GM21619 (cell line): ENCODE results near the gene DCC.

Experiments
- ATAC-seq: cut with Tn5 transposase; IDR thresholded peaks from one replicate; pipeline ENCODE4 v1.9.1; 2021; ENCODE audit not compliant: unreplicated experiment

DCC gene

GRCh38 chr18:52426041-52426440 lies 86.0 kb downstream of the DCC start:
- ATAC-seq: no peak

GRCh38 chr18:52426462-52426861 lies 86.5 kb downstream of the DCC start:
- ATAC-seq: no peak

GRCh38 chr18:52427521-52428175 lies 87.7 kb downstream of the DCC start:
- no peak for ATAC-seq

- no peak for ATAC-seq
Observed at GRCh38 chr18:52431683-52432082, 91.7 kb downstream of the DCC start.

DNA sequence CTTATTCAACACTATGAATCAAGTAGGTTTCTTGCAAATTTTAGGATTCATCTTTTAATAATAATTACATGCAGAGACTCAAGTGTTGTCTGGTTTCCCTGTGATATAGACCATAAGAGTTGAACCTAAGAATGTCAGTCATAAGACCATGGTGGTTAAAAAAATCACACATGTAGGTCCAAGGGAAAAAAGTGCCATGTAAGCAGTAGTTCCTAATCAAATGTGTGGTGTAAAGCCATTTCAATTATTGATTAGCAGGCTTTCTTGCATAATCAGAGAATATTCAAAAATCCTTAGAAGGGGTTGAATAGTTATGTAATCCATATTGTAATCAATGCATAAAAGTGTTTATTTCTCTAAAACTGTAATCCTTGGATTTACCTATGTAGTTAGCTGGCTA lies 93.8 kb downstream of the DCC start:
- no peak for ATAC-seq

DNA sequence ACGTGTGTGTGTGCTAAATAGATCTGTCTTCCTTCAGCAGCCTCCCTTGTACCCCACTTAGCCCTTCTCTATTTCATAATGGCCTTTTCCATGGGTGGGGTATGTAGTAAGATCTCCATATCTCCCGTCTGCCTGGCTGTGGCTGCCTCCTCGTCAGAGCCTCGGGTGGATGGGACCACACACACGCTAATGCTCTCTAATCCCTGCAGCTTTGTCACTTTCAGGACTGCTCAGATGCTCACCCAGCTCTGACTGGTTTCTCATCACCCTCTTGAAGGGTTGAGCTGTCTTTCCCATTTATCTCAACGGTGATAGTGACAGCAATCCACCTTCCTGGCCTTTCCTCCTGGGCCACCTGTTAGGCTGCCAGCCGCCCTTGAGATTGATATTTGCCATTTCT lies 95.3 kb downstream of the DCC start:
- ATAC-seq: no peak

DNA sequence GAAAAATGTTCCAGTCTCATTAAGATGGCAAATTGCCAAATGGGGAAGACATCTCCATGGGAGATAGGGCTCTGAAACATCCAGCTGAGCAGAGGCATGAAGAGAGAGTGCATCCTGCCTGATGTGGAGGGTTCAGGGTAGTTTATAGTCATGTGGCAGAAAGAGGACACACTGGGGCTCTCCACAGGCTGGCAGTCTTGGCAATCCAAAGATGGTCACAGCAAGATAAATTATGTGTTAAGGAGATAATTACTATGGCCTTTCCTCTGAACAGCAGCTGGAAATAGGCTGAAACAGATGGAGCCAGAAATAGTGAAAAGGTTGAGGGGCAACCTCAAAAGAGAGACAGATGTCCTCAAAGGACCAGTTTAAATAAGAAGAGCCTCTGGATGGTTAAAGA lies 97.2 kb downstream of the DCC start:
- ATAC-seq: no peak

- no peak for ATAC-seq
Observed at GRCh38 chr18:52439457-52439856, 99.5 kb downstream of the DCC start.

DNA sequence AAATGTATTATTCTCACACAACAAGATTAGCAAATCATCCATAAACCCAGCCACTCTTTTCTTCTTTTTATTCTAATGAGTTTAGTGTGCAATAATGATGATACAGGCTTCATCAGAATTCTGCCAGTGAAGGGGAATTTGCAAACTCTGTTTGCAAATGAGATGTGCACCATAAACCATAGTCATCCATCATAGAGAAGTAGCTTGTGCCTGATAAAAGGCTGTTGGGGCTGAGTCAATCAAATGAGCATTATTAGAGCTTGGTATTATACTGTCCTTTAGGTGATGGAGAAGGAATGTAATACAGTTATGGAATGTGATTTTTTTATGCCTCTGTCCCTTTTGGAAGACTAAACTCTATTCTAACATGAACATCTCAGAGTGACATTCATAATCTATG lies 101.8 kb downstream of the DCC start:
- no peak for ATAC-seq

DNA sequence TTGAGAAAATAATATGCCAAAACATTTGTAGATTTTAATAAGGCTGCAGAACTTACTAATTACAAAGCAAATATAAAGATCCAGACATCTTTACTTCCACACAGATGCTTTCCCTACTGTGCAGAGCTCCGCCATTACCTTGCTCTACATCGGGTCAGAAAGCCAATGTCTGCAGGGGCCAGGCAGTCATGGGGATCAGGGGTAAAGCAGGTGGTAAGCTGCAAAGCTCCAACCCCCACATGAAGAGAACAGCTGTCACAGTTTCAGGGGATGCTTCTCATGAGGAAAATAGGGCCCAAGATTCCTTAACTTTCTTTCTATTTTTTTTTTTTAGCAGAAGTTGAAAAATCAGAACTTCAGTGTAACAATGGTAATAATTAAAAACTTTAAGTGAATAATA lies 102.7 kb downstream of the DCC start:
- ATAC-seq: no peak

GRCh38 chr18:52451256-52451655 lies 111.3 kb downstream of the DCC start:
- ATAC-seq: no peak

DNA sequence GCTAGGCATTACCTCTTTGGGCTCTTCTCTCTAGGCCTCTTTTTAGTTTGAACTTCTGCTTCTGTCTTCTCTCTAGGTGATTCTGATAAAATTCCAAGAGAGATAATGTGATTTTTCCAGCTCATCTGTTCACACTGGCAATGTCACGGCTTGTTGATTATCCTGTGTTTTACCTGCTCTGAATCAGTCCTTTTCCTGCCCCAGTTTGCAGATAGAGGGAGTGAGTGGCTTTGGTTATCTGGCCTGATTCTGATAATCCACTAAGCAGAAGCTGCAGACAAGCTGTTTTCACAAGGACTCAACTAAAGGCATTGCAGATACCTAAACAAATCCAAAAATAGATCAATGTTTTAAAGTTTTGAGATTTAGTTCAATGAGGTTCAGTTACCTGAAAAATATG lies 111.9 kb downstream of the DCC start:
- ATAC-seq: no peak

DNA sequence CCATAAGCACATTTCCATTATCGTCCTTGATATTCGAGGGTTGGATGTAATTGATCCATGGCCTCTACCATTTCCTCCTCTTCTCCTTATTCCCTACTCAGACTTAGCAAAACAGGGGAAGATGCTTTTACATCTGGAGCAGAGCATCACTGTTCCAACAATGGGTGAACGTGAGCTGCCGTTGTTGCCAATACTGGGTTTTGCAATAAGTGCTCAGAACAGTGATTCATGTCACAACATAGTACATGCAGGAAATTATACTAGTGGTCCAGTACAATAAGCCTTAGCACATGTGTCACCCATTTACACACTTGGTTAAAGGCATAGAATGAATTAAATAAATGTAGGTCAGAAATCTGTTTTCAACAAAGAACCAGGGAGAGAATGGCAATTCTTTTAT lies 112.4 kb downstream of the DCC start:
- no peak for ATAC-seq

GRCh38 chr18:52459890-52460289 lies 119.9 kb downstream of the DCC start:
- no peak for ATAC-seq

- ATAC-seq: no peak
Observed at GRCh38 chr18:52462853-52463252, 122.9 kb downstream of the DCC start.

DNA sequence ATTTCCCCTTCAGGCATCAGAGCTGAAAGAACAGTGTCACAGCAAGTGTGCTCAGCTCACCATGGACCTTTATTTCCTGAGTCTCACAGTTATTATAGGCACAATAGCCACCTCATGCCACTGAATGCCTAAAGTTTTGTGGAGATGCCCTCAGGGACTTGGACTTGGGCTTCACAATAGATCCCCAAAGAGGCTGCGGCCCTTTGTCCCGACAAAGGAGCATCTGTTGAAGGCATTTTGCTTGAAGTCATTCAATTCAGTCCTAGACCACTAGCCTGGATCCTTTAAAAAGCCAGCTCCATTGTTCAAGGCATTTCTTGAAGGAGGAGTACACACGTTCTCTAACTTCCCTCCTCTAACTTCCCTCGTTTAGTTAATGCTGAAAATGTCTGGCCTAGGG lies 125.4 kb downstream of the DCC start:
- no peak for ATAC-seq

DNA sequence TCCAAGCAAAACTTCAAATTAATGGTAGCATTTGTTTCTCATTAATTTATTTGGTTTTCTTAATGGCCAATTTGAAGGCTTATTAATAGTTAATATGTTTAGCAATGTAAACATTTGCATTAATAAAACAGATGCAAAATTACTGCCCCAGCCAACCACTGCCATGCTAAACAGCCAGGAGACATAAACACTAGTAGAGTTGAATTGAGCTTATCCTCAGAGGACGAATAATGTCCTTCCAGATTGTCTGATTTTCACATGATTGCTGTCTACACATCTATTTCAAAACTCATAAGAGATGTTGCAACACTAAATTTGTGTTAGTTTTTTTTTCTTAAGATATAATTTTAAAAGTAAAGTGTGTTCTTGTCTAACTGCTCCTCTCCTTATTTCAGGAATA lies 128.5 kb downstream of the DCC start:
- ATAC-seq: no peak

DNA sequence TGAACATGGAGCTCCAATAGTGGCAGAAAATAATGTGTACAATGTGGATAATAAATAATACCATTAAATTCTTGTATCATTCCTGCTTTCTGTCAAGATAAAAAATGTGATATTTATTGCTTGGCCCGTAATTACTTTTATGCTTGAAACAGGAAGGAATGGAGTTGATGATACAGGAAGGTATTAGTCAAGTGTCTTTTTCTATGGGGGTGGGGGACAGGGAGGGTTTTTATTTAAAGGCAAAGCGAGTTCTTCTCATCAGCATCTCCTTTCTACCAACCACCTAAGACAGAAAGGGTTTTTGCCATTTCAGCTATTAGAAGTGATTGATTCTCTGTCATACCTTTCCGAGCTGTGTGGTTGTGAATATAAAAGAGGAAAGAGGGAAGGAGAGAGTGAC lies 135.3 kb downstream of the DCC start:
- no peak for ATAC-seq

DNA sequence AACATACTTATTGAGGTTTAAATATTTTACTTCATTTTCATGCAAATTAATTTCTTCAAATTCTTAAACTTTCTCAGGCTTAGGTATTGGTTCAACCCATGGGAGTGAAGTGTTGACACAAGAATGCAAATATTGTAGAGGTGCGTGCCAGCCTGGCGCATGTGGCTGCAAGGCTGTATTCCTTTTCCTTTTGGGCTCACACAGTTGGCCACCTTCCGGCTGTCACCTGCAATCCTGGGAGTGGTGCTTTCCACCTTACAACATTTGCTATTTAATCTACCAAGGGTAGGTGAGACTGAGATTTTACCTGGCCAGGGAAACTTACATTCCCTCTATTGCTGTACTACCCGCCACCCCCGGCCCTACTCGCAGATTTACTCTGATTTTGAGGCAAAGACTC lies 141.1 kb downstream of the DCC start:
- ATAC-seq: no peak

- ATAC-seq: no peak
Observed at GRCh38 chr18:52484977-52485376, 145.0 kb downstream of the DCC start.

- no peak for ATAC-seq
Observed at GRCh38 chr18:52486052-52486451, 146.1 kb downstream of the DCC start.

- ATAC-seq: no peak
Observed at GRCh38 chr18:52489396-52490306, 149.7 kb downstream of the DCC start.

DNA sequence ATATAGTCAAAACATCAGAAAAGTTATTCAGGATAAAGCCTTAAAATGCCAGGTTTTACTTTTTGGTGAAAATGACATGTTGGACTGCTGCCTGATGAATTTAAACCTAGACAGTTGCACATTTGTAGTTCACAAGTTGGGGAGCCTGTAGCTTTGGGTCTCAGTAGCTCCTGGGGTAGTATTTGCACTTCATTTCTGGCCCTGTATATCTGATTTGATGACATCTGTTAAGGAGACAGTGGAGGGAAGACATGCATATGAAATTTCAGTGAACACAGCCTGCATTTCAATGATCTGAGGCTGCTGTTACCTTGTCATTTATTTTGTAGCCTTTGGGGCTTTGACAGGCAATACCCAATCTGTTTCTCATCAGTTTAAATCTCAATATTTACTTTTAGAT lies 156.4 kb downstream of the DCC start:
- no peak for ATAC-seq
